ENCODE results near the gene CLMP. TPM values are rescaled to one million over a fixed set of nuclear protein-coding genes. Genes with fewer than 3 reads are reported as not detected.

CLMP gene
- total RNA-seq, 1 donor from 2014 or later: 5.9 TPM

GRCh38 chr11:123052901-123053721, 141.9 kb downstream of the CLMP start:
- DNase-seq (ENCODE audit: low spot score): no peak
- intact Hi-C loops (cut with DNase I): loop anchor here (5.0 kb wide), 1 partner anchor 186 kb away; no protein-coding TSS in a partner anchor

DNA sequence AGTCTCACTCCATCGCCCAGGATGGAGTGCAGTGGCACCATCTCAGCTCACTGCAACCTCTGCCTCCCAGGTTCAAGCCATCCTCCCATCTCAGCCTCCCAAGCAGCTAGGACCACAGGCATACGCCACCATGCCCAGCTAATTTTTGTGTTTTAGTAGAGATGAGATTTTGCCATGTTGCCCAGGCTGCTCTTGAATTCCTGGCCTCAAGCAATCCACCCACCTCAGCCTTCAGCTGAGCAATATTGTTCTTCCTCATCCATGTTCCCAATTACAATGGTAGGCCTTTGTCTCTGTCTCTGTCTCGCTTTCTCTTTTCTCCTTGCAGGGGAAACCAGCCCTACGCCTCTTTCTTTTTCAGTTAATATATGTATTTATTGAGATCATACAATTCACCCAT, 143.4 kb downstream of the CLMP start:
- intact Hi-C loops (cut with DNase I): loop anchor here (5.0 kb wide), 1 partner anchor 184 kb away; no protein-coding TSS in a partner anchor
- no peak for DNase-seq (ENCODE audit: low spot score)

- DNase-seq (ENCODE audit: low spot score): no peak
- intact Hi-C loops (cut with DNase I): loop anchor here (5.0 kb wide), 1 partner anchor 184 kb away; no protein-coding TSS in a partner anchor
Observed at GRCh38 chr11:123051146-123051545, 143.9 kb downstream of the CLMP start.

- intact Hi-C loops (cut with DNase I): no loop called here
Observed at GRCh38 chr11:123047947-123048293, 147.1 kb downstream of the CLMP start.

GRCh38 chr11:123047266-123047946, 147.6 kb downstream of the CLMP start:
- intact Hi-C loops (cut with DNase I): no loop called here

More at GRCh38 chr11:123047947-123048293, 147.1 kb downstream of the CLMP start:
- no peak for DNase-seq (ENCODE audit: low spot score)

GRCh38 chr11:123046473-123047259, 148.4 kb downstream of the CLMP start:
- DNase-seq (ENCODE audit: low spot score): no peak
- intact Hi-C loops (cut with DNase I): no loop called here

More at GRCh38 chr11:123047266-123047946, 147.6 kb downstream of the CLMP start:
- DNase-seq (ENCODE audit: low spot score): no peak

DNA sequence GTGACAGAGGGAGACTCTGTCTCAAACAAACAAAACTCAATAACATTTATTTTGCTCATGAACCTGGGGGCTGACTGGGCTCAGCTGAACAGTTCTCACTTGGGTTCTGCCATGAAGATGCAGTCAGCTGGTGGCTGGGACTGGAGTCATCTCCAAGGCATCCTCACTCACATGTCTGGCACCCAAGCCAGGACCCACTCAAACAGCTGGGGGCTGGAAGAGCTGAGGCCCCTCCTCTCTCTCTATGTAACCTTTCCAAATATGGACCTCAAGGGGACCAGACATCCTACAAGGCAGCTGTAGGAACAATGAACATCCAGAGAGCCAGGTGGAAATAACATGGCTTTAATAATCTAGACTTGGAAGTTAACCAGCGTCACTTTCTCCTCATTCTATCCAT, 149.9 kb downstream of the CLMP start:
- intact Hi-C loops (cut with DNase I): no loop called here
- no peak for DNase-seq (ENCODE audit: low spot score)

GRCh38 chr11:123041185-123041584, 153.9 kb downstream of the CLMP start:
- intact Hi-C loops (cut with DNase I): no loop called here
- no peak for DNase-seq (ENCODE audit: low spot score)

DNA sequence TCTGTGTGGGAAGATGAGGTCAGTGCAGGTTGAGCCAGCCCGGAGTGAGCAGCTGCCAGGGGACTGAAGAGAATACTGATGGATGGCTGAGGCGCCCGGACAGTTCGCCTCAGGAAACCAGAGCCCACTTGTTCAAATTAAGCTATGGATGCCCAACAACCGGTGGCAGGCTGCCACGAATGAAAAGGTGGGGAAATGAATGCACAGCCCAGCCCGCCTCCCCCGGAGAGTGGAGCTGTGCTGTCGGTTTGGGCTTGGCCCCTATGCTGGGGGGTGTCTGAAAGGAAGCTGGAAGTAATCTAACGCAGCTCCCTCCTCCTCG, 155.0 kb downstream of the CLMP start:
- DNase-seq (ENCODE audit: low spot score): no peak
- intact Hi-C loops (cut with DNase I): no loop called here

DNA sequence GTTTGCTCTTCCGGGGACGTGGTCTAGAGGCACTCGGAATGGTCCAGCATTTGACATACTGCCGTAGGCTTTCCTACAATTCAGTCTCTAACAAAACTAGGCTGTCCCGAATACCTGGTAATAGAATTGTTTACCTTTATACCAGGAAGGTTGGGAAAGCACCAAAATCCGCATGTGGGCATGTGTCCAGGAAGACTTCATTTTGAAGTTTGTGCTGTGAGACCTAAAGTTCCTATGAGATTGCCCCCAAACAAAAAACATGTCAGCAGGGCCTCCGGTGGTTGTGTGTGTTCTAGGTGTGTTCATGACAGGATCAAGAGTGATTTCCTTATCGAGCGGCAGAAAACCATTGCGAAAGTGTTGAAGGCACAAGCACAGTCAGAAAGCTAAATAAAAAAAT, 159.2 kb downstream of the CLMP start:
- intact Hi-C loops (cut with DNase I): no loop called here
- no peak for DNase-seq (ENCODE audit: low spot score)

- intact Hi-C loops (cut with DNase I): no loop called here
- DNase-seq (ENCODE audit: low spot score): no peak
Observed at GRCh38 chr11:123034597-123034996, 160.5 kb downstream of the CLMP start.

DNA sequence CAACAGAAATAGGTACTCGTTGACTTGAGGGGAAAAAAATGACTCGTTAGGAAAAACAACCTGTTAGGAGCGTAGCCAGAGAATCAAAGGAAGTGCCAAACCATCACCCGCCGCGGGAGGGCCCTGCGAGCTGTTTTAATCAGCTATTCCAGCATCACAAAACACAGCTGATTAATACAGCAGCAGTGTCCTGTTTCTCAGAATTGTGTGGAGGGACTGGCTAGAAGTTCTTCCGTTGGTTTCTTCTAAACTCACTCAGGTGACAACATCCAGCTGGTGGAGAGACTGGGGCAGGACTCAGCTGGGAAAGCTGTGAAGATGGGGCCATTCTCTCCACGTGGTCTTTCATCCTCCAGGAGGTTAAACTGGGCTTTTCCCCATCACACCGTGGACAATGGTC, 161.2 kb downstream of the CLMP start:
- intact Hi-C loops (cut with DNase I): no loop called here
- DNase-seq (ENCODE audit: low spot score): no peak

- DNase-seq (ENCODE audit: low spot score): no peak
- intact Hi-C loops (cut with DNase I): no loop called here
Observed at GRCh38 chr11:123030517-123030916, 164.5 kb downstream of the CLMP start.

GRCh38 chr11:123020968-123021367, 174.1 kb downstream of the CLMP start:
- no peak for DNase-seq (ENCODE audit: low spot score)

More at GRCh38 chr11:123020968-123021367, 174.1 kb downstream of the CLMP start:
- intact Hi-C loops (cut with DNase I): loop anchor here (10.0 kb wide), 1 partner anchor 106 kb away; no protein-coding TSS in a partner anchor

Other genes starting within 250 kb of the CLMP start
- not detected for gene BSX, start 213.4 kb downstream of the CLMP start, total RNA-seq
- gene HSPA8, start 133.1 kb downstream of the CLMP start, total RNA-seq: 1,191 TPM
- gene GRAMD1B, start 235.0 kb upstream of the CLMP start, total RNA-seq: 15.3 TPM

All from cardiac septum (tissue), 1 donor.